HG03571 (cell line): ENCODE data around the gene MGAT5.

Experiments
- ATAC-seq: cut with Tn5 transposase; IDR thresholded peaks from one replicate; pipeline ENCODE4 v1.9.1; 2021; ENCODE audit not compliant: unreplicated experiment

MGAT5 gene

GRCh38 chr2:134253804-134254203, at the start of gene MGAT5:
Gene MGAT5 (plus strand): TSS chr2:134254072. CDS start chr2:134254404, 332 bp downstream.
- ATAC-seq = peak; percentile 10

GRCh38 chr2:134205087-134205486, 48.8 kb upstream of the MGAT5 start:
- no peak for ATAC-seq

GRCh38 chr2:134206031-134206430, 47.8 kb upstream of the MGAT5 start:
- no peak for ATAC-seq

- no peak for ATAC-seq
These were observed 47.3 kb upstream of the MGAT5 start for GRCh38 chr2:134206573-134206972.

- peak; percentile 60 for ATAC-seq
These were observed 46.2 kb upstream of the MGAT5 start for GRCh38 chr2:134207589-134208209.

GRCh38 chr2:134208825-134209224, 45.0 kb upstream of the MGAT5 start:
- no peak for ATAC-seq

- no peak for ATAC-seq
These were observed 41.1 kb upstream of the MGAT5 start for GRCh38 chr2:134212746-134213145.

GRCh38 chr2:134216152-134216829, 37.6 kb upstream of the MGAT5 start:
- no peak for ATAC-seq

GRCh38 chr2:134217351-134217750, 36.5 kb upstream of the MGAT5 start:
- peak; percentile 6 for ATAC-seq

- ATAC-seq = peak; percentile 56
These were observed 35.9 kb upstream of the MGAT5 start for GRCh38 chr2:134217924-134218323.

- no peak for ATAC-seq
These were observed 35.5 kb upstream of the MGAT5 start for GRCh38 chr2:134218414-134218813.

GRCh38 chr2:134218930-134219658, 34.8 kb upstream of the MGAT5 start:
- peak; percentile 75 for ATAC-seq

- no peak for ATAC-seq
These were observed 33.4 kb upstream of the MGAT5 start for GRCh38 chr2:134220344-134220974.

- no peak for ATAC-seq
These were observed 29.9 kb upstream of the MGAT5 start for GRCh38 chr2:134224005-134224404.

GRCh38 chr2:134225173-134225572, 28.7 kb upstream of the MGAT5 start:
- no peak for ATAC-seq

- no peak for ATAC-seq
These were observed 28.0 kb upstream of the MGAT5 start for GRCh38 chr2:134225841-134226240.

- no peak for ATAC-seq
These were observed 27.3 kb upstream of the MGAT5 start for GRCh38 chr2:134226601-134227000.

- no peak for ATAC-seq
These were observed 26.2 kb upstream of the MGAT5 start for GRCh38 chr2:134227666-134228065.

GRCh38 chr2:134228493-134228903, 25.4 kb upstream of the MGAT5 start:
- no peak for ATAC-seq

GRCh38 chr2:134229540-134229939, 24.3 kb upstream of the MGAT5 start:
- no peak for ATAC-seq

- no peak for ATAC-seq
These were observed 23.0 kb upstream of the MGAT5 start for GRCh38 chr2:134230885-134231284.
